Omental fat pad (tissue), 4 donors: Measurements from ENCODE around the gene TMTC3. TPM values are rescaled to one million over a fixed set of nuclear protein-coding genes. Genes with fewer than 3 reads are reported as not detected.
A peak's percentile ranks its signal among the peaks of the same experiment; 100 is the strongest.
"Not testable (repeated sequence)": the region's sequence is repeated elsewhere in the genome, so short reads cannot be mapped to it uniquely, and the experiment has no call there.

Experiments
- ATAC-seq: fragments of 150-250 bp; one replicate; pipeline ENCODE4 v1.9.1; 2016; ENCODE audit warnings: mild to moderate bottlenecking, moderate library complexity; ENCODE audit not compliant: low FRiP score
- DNase-seq: peaks from one replicate; pipeline ENCODE4 v3.0.0-alpha.2; 2019; ENCODE audit warnings: low spot score
- CTCF ChIP-seq, 3 donors: fragments of 450-650 bp; IDR thresholded peaks; one replicate each; pipeline ENCODE4 v1.5.1; 2016 to 2017; ENCODE audit warnings: antibody characterized with exemption in 3 of 3, mild to moderate bottlenecking in 3 of 3, moderate library complexity in 2 of 3
- total RNA-seq, 4 donors: library from RNA; depleted of rRNA; stranded (reverse); fragments of >200 nt; gene quantifications; one replicate each; pipeline ENCODE4 v1.1.0, GENCODE V29; 2016

The TMTC3 gene
- total RNA-seq, 4 donors from 2014 or later = 10.2 to 22.0 (median 19.1) TPM

- DNase-seq = no peak
- no peak for ATAC-seq
- no peak for TF ChIP-seq CTCF (IDR thresholded peaks at IDR 0.05)
These were observed 52.8 kb downstream of the TMTC3 start for GRCh38 chr12:88194868-88195267.

GRCh38 chr12:88200029-88200428 is 57.9 kb downstream of the TMTC3 start:
- ATAC-seq = no peak
- TF ChIP-seq CTCF (IDR thresholded peaks at IDR 0.05) = no peak

GRCh38 chr12:88202500-88202899 is 60.4 kb downstream of the TMTC3 start:
- no peak for TF ChIP-seq CTCF (IDR thresholded peaks at IDR 0.05)
- ATAC-seq = no peak
- no peak for DNase-seq

More at GRCh38 chr12:88200029-88200428, 57.9 kb downstream of the TMTC3 start:
- no peak for DNase-seq

GRCh38 chr12:88206601-88207000 is 64.5 kb downstream of the TMTC3 start:
- DNase-seq = no peak
- TF ChIP-seq CTCF (IDR thresholded peaks at IDR 0.05) = no peak
- no peak for ATAC-seq

GRCh38 chr12:88207921-88208620 is 66.0 kb downstream of the TMTC3 start:
- peak; percentile 19 for ATAC-seq
- no peak for TF ChIP-seq CTCF (IDR thresholded peaks at IDR 0.05)
- no peak for DNase-seq

- no peak for DNase-seq
- ATAC-seq = no peak
These were observed 66.6 kb downstream of the TMTC3 start for GRCh38 chr12:88208661-88209060.

GRCh38 chr12:88210311-88210710 is 68.2 kb downstream of the TMTC3 start:
- not testable (repeated sequence) for ATAC-seq, DNase-seq

More at GRCh38 chr12:88208661-88209060, 66.6 kb downstream of the TMTC3 start:
- no peak for TF ChIP-seq CTCF (IDR thresholded peaks at IDR 0.05)
